ENCODE results near the gene HIVEP3.

DNA sequence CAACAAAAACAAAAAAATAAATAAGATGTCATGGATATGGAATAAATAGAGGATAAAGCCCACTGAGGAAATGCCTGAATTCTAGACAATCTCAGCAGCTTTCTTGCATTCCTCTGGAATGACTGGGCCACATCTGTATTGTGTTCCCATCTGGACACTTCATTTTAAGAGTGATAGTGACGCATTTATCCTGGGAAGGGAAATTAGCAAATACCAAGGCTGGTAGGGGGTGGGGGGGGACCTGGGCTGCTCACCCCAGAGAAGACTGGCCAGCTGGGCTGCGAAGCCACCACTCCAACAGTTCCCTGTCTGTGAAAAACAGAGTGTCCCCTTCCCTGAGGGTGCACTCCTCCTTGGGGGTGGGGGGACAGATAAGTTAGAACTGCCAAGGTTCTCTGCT is 106.3 kb downstream of the HIVEP3 start:
- TF ChIP-seq, protein P1, sequence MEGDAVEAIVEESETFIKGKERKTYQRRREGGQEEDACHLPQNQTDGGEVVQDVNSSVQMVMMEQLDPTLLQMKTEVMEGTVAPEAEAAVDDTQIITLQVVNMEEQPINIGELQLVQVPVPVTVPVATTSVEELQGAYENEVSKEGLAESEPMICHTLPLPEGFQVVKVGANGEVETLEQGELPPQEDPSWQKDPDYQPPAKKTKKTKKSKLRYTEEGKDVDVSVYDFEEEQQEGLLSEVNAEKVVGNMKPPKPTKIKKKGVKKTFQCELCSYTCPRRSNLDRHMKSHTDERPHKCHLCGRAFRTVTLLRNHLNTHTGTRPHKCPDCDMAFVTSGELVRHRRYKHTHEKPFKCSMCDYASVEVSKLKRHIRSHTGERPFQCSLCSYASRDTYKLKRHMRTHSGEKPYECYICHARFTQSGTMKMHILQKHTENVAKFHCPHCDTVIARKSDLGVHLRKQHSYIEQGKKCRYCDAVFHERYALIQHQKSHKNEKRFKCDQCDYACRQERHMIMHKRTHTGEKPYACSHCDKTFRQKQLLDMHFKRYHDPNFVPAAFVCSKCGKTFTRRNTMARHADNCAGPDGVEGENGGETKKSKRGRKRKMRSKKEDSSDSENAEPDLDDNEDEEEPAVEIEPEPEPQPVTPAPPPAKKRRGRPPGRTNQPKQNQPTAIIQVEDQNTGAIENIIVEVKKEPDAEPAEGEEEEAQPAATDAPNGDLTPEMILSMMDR (conservative IDR thresholded peaks at IDR 0.05; ENCODE audit: low read depth, low read length), result no peak
- no peak for TF ChIP-seq EZH2 (IDR thresholded peaks at IDR 0.05; ENCODE audit: borderline replicate concordance, low read depth, low read length, poor library complexity, severe bottlenecking)
